Karpas-422 (cell line): ENCODE results near the gene AGO1. TPM values are rescaled to one million over a fixed set of nuclear protein-coding genes. Genes with fewer than 3 reads are reported as not detected.
"Not testable (repeated sequence)": the region's sequence is repeated elsewhere in the genome, so short reads cannot be mapped to it uniquely, and the experiment has no call there.

Experiments used
- DNase-seq: peaks from one replicate; pipeline ENCODE4 v3.0.0-alpha.2; 2015
- H2AFZ ChIP-seq: fragments of 200-600 bp; sonication (generic); 2 replicates; pipeline ENCODE4 v1.6.1; 2014; ENCODE audit warnings: antibody characterized with exemption, low read length, mixed read lengths
- H3K27ac ChIP-seq: fragments of 200-600 bp; sonication (generic); 2 replicates; pipeline ENCODE4 v1.5.1; 2014; ENCODE audit warnings: mild to moderate bottlenecking, low read length, moderate library complexity
- H3K27me3 ChIP-seq: fragments of 200-600 bp; sonication (generic); 2 replicates; pipeline ENCODE4 v1.6.1; 2014; ENCODE audit warnings: low read length, mixed read lengths
- H3K36me3 ChIP-seq: fragments of 200-600 bp; sonication (generic); 2 replicates; pipeline ENCODE4 v1.6.1; 2014; ENCODE audit warnings: low read length, mixed read lengths; ENCODE audit not compliant: insufficient read depth
- H3K4me1 ChIP-seq: fragments of 200-600 bp; sonication (generic); 2 replicates; pipeline ENCODE4 v1.6.1; 2014; ENCODE audit warnings: mild to moderate bottlenecking, low read length, mixed read lengths
- H3K4me2 ChIP-seq: fragments of 200-600 bp; sonication (generic); 2 replicates; pipeline ENCODE4 v1.6.1; 2014; ENCODE audit warnings: low read length, low read depth, mild to moderate bottlenecking; ENCODE audit not compliant: poor library complexity, severe bottlenecking
- H3K4me3 ChIP-seq: fragments of 200-600 bp; sonication (generic); 2 replicates; pipeline ENCODE4 v1.5.1; 2014; ENCODE audit warnings: mild to moderate bottlenecking, antibody characterized with exemption, low read length, mixed read lengths
- H3K79me2 ChIP-seq: fragments of 200-600 bp; sonication (generic); 2 replicates; pipeline ENCODE4 v1.6.1; 2014; ENCODE audit warnings: mild to moderate bottlenecking, low read length, mixed read lengths
- H3K9ac ChIP-seq: fragments of 200-600 bp; sonication (generic); 2 replicates; pipeline ENCODE4 v1.6.0; 2014; ENCODE audit warnings: low read length
- H3K9me2 ChIP-seq: fragments of 200-600 bp; sonication (generic), shearing (Covaris generic); replicated peaks from 2 replicates; pipeline ENCODE4 v1.6.0; 2014; ENCODE audit warnings: mild to moderate bottlenecking, low read length, moderate library complexity; ENCODE audit not compliant: insufficient read depth
- H3K9me3 ChIP-seq: fragments of 300-700, 200-600 bp; sonication (generic); 2 replicates; pipeline ENCODE4 v1.6.1; 2014; ENCODE audit warnings: low read length, mixed read lengths
- H4K20me1 ChIP-seq: fragments of 200-600 bp; sonication (generic); 2 replicates; pipeline ENCODE4 v1.6.1; 2014; ENCODE audit warnings: mild to moderate bottlenecking, antibody characterized with exemption, low read length, low read depth; ENCODE audit not compliant: insufficient read depth
- total RNA-seq: library from RNA; depleted of rRNA; stranded (reverse); fragments of >200 nt; shearing (Covaris generic); gene quantifications from 2 replicates; pipeline ENCODE4 v1.2.3, GENCODE V29; 2014; ENCODE audit warnings: low replicate concordance

The AGO1 gene
- total RNA-seq, 1 experiment from 2014 or later, result 21.4 TPM

DNA sequence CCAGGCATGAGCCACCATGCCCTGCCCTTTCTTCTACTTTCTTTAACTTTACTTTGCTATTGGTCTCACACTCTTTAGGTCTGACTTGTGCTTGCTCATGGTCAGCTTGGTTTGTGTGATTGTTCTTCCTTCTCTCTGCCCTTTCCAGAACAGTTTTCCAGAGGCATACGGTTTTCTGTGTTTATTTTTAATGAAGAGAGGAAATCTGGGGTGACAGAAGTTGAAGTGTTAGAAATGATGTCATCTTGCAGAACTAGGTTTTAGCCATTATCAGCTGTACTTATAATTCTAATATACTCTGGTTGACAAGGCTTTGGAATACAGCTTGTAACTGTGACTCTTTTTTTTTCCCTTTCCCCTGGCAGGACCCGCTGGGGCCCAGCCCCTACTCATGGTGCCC is 62.3 kb downstream of the AGO1 start:
- H3K27ac ChIP-seq, result no peak overlapping the region
- peaks cover 20% of the 10 kb centered on the region for H3K4me1 ChIP-seq
- H3K79me2 ChIP-seq, result peaks cover 93% of the 10 kb centered on the region
- H3K4me3 ChIP-seq, result no peak overlapping the region
- no peak overlapping the region for H3K9ac ChIP-seq
- no peaks in the 10 kb centered on the region for H4K20me1 ChIP-seq
- H3K4me2 ChIP-seq, result no peak overlapping the region
- no peaks in the 10 kb centered on the region for H3K27me3 ChIP-seq
- H3K9me3 ChIP-seq, result no peaks in the 10 kb centered on the region
- H3K36me3 ChIP-seq, result peaks cover 24% of the 10 kb centered on the region; the same call in 1 of the 2 replicates
- no peaks in the 10 kb centered on the region for H3K9me2 ChIP-seq
- no peak for DNase-seq
- no peak overlapping the region for H2AFZ ChIP-seq

DNA sequence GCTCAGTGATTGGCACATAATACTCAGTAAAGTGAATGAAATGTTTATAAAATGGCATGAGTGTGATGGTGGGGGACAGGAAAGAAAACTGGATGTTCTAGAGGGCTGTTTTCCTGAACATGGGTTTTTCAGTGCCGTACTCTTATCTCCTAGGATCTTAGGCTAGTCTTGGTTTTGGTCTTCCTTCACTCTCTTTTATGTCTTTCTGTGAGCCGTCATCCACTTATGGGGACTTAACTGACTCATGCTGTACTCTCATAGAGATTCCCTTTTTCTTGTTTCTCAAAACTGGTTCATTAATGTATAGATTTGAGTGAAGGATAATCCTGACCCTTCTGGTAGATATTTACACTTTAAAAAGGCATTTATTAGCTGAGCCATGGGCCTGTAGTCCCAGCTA is 64.5 kb downstream of the AGO1 start:
- no peak overlapping the region for H3K9ac ChIP-seq
- no peak overlapping the region for H3K27ac ChIP-seq
- H2AFZ ChIP-seq, result no peak overlapping the region
- H3K79me2 ChIP-seq, result peaks cover 93% of the 10 kb centered on the region
- peaks cover 5% of the 10 kb centered on the region for H3K4me1 ChIP-seq
- H3K27me3 ChIP-seq, result no peaks in the 10 kb centered on the region
- H3K9me3 ChIP-seq, result no peaks in the 10 kb centered on the region
- H4K20me1 ChIP-seq, result no peaks in the 10 kb centered on the region
- DNase-seq, result no peak
- H3K9me2 ChIP-seq, result no peaks in the 10 kb centered on the region
- H3K36me3 ChIP-seq, result peaks cover 20% of the 10 kb centered on the region
- H3K4me3 ChIP-seq, result no peak overlapping the region
- H3K4me2 ChIP-seq, result no peak overlapping the region

- Histone ChIP-seq H3K4me3 (no peak overlapping the region), H4K20me1 (no peaks in the 10 kb centered on the region), H3K4me1 (peaks cover 12% of the 10 kb centered on the region), H2AFZ (no peak overlapping the region), H3K27ac (no peak overlapping the region), H3K9me2 (no peaks in the 10 kb centered on the region), H3K79me2 (peaks cover 88% of the 10 kb centered on the region), H3K27me3 (no peaks in the 10 kb centered on the region), H3K36me3 (no peaks in the 10 kb centered on the region), H3K9ac (no peak overlapping the region), H3K4me2 (no peak overlapping the region), H3K9me3 (no peaks in the 10 kb centered on the region)
- no peak for DNase-seq
Measured at GRCh38 chr1:35958558-35958957, 75.5 kb downstream of the AGO1 start.

DNA sequence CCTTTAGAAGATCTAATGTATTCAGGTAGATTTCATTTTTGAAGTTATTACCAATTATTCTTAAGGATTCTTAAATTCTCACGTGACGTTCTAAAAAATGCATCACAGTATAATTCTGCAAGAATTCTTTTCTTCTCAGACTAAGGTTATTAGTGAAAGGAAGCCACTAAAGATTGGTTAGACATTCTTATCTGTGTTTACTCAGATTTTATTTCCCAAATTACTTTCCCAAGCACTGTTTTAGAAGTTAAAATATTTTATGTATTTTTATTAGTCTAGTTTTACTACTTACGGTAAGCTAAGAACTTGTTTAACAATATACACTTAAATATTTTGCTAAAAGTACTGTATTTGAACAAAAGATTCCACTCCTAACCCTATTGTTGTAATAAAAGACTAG is 76.3 kb downstream of the AGO1 start:
- no peak overlapping the region for H2AFZ ChIP-seq
- H3K36me3 ChIP-seq, result no peaks in the 10 kb centered on the region
- H3K4me3 ChIP-seq, result no peak overlapping the region
- no peak overlapping the region for H3K9ac ChIP-seq
- H3K27me3 ChIP-seq, result no peaks in the 10 kb centered on the region
- H4K20me1 ChIP-seq, result no peaks in the 10 kb centered on the region
- H3K4me1 ChIP-seq, result peaks cover 12% of the 10 kb centered on the region
- no peak overlapping the region for H3K4me2 ChIP-seq
- no peak overlapping the region for H3K27ac ChIP-seq
- no peaks in the 10 kb centered on the region for H3K9me2 ChIP-seq
- DNase-seq, result no peak
- H3K9me3 ChIP-seq, result no peaks in the 10 kb centered on the region
- H3K79me2 ChIP-seq, result peaks cover 88% of the 10 kb centered on the region

- Histone ChIP-seq H3K79me2 (peaks cover 79% of the 10 kb centered on the region), H3K9ac (no peak overlapping the region), H4K20me1 (no peaks in the 10 kb centered on the region), H3K27me3 (no peaks in the 10 kb centered on the region), H3K9me2 (no peaks in the 10 kb centered on the region), H3K9me3 (no peaks in the 10 kb centered on the region), H3K4me2 (no peak overlapping the region), H3K36me3 (peaks cover 8% of the 10 kb centered on the region), H3K4me3 (no peak overlapping the region), H3K27ac (no peak overlapping the region), H3K4me1 (peaks cover 12% of the 10 kb centered on the region), H2AFZ (no peak overlapping the region)
- no peak for DNase-seq
Measured at GRCh38 chr1:35962952-35963351, 79.9 kb downstream of the AGO1 start.

- not testable (repeated sequence) for DNase-seq, H4K20me1 ChIP-seq, H3K9me2 ChIP-seq, H3K4me2 ChIP-seq, H3K4me3 ChIP-seq, H3K9me3 ChIP-seq, H2AFZ ChIP-seq, H3K4me1 ChIP-seq, H3K9ac ChIP-seq, H3K27ac ChIP-seq, H3K27me3 ChIP-seq
- H3K79me2 ChIP-seq, result peaks cover 79% of the 10 kb centered on the region
- peaks cover 17% of the 10 kb centered on the region for H3K36me3 ChIP-seq
Measured at GRCh38 chr1:35964277-35964676, 81.3 kb downstream of the AGO1 start.

GRCh38 chr1:35968396-35968795 is 85.4 kb downstream of the AGO1 start:
- peaks cover 66% of the 10 kb centered on the region for H3K79me2 ChIP-seq
- DNase-seq, result no peak

DNA sequence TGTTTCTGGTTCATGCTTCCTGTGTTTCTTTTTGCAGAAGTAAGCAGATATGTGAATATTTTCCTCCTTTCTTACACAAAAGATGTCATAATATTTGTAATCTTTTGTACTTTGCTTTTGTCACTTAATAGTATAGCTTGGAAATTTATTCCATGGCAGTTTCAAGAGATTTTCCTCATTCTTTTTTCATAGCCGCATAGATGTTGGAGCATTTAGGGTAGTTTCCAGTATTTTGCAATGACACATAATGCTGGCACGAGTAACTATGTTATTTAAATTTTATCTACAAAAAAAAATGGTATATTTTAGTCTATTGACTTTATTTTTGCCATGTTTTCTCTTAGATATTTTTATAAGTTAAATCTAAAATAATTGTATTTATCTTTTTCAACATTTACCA is 88.6 kb downstream of the AGO1 start:
- H3K4me1 ChIP-seq, result no peaks in the 10 kb centered on the region
- no peak overlapping the region for H3K4me2 ChIP-seq
- H3K9ac ChIP-seq, result no peak overlapping the region
- H3K36me3 ChIP-seq, result peaks cover 50% of the 10 kb centered on the region
- H4K20me1 ChIP-seq, result no peaks in the 10 kb centered on the region
- no peak for DNase-seq
- no peaks in the 10 kb centered on the region for H3K27me3 ChIP-seq
- no peaks in the 10 kb centered on the region for H3K9me2 ChIP-seq
- H3K27ac ChIP-seq, result no peak overlapping the region
- H3K9me3 ChIP-seq, result no peaks in the 10 kb centered on the region
- peaks cover 75% of the 10 kb centered on the region for H3K79me2 ChIP-seq
- no peak overlapping the region for H2AFZ ChIP-seq
- no peak overlapping the region for H3K4me3 ChIP-seq

More at GRCh38 chr1:35968396-35968795, 85.4 kb downstream of the AGO1 start:
- no peaks in the 10 kb centered on the region for H3K9me3 ChIP-seq
- H3K36me3 ChIP-seq, result peaks cover 24% of the 10 kb centered on the region
- H3K4me1 ChIP-seq, result no peaks in the 10 kb centered on the region
- H4K20me1 ChIP-seq, result no peaks in the 10 kb centered on the region
- no peak overlapping the region for H3K4me3 ChIP-seq
- no peaks in the 10 kb centered on the region for H3K9me2 ChIP-seq
- no peak overlapping the region for H3K4me2 ChIP-seq
- H3K27me3 ChIP-seq, result no peaks in the 10 kb centered on the region
- no peak overlapping the region for H2AFZ ChIP-seq
- H3K9ac ChIP-seq, result no peak overlapping the region
- no peak overlapping the region for H3K27ac ChIP-seq

- H3K4me2 ChIP-seq, DNase-seq, H3K9ac ChIP-seq, H3K4me3 ChIP-seq, H3K27ac ChIP-seq, H4K20me1 ChIP-seq, H3K4me1 ChIP-seq, H3K9me3 ChIP-seq, H3K9me2 ChIP-seq, H2AFZ ChIP-seq, H3K27me3 ChIP-seq: not testable (repeated sequence)
- H3K36me3 ChIP-seq, result peaks cover 48% of the 10 kb centered on the region
- H3K79me2 ChIP-seq, result peaks cover 72% of the 10 kb centered on the region
Measured at GRCh38 chr1:35972631-35973030, 89.6 kb downstream of the AGO1 start.
